ENCODE measurements around the gene CABP4.
A peak's percentile ranks its signal among the peaks of the same experiment; 100 is the strongest.

The CABP4 gene

GRCh38 chr11:67455054-67455453 lies at the start of gene CABP4:
Gene CABP4, plus strand, starts transcription at chr11:67455354. Its CDS starts 70 bp downstream, at chr11:67455424.
- no peak for DNase-seq

DNA sequence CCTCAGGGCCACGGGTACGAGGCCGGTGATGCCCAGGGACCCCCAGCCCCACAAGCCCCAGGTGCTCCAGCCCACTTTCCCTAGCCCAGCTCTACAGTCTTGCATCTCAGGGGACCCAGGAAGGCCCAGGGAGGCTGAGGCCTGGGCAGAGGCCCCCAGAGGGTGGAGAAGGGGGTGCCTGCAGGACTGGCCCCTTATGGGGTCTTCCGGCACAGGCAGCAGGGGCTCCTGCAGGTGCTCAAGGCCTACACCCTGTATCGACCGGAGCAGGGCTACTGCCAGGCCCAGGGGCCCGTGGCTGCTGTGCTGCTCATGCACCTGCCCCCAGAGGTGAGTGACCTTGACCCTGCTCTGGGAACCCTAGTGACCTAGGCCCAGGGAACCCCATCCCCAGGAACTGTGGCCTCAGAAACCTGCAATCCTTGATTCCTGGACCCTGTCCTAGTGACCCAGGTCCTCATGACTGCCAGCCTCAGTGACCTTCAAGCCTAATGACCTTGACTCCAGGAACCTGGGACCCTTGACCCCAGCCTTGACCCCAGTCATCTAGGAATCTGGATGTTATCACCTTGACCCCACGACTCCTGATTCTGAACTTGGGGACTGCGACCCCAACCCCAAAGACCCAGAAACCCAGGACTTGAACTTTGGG lies 49.3 kb upstream of the CABP4 start:
- DNase-seq = no peak

- DNase-seq = no peak
Observed at GRCh38 chr11:67406420-67406968, 48.7 kb upstream of the CABP4 start.

- DNase-seq = no peak
Observed at GRCh38 chr11:67406969-67407687, 48.0 kb upstream of the CABP4 start.

DNA sequence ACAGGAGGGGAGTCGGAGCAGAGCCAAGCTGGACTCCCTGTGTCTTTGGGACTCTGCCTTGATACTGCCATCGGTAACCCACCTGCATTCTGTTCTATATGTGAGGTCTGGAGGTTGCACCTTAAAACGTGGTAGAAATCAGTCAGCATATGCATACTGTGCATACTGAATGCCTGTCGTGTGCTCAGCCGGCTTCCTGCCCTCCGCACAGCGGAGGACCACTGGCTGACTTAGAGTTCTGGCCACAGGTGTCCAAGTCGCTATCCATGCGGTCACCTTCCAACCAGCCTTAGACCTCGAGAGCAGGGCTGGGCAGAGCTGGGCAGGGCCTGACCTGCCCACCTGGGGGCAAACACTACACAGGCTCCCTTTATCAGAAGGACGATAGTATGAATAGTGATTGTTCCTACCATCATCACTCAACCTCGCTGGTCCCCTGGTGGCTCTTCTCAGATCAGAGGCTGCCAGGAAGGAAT lies 47.4 kb upstream of the CABP4 start:
- no peak for DNase-seq

DNA sequence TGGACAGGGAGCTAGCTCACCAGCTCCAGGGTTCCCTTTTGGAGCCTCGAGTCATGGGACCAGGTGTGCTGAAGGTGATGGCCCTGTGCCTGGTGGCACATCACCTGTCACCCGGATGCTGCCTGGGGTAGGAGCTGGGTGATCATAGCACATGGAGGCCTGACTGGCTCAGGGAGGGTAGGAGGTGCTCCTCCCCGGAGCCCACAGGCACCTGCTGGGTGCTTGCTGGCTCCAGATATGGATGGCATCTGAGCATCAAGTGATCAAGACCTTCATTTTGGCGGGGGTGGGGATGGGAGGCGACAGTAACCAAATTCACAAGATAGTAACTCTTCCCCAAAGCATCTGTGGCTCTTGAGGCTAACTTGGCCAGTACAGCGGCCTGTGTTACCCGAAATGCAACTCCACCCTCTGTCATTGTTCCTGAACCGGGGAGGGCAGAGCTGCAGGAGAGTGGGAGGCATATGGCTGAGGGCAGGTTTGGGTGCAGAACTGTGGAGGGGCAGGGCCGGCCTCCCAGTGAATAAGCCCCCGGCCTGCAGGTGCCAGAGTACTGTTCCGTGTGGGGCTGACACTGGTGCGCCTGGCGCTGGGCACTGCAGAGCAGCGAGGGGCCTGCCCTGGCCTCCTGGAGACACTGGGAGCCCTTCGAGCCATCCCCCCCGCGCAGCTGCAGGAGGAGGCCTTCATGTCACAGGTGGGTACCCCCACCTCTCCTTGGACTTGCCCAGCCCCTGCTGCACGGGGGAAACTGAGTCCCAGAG lies 46.5 kb upstream of the CABP4 start:
- DNase-seq = no peak

GRCh38 chr11:67409261-67409666 lies 45.9 kb upstream of the CABP4 start:
- no peak for DNase-seq

GRCh38 chr11:67409781-67410368 lies 45.3 kb upstream of the CABP4 start:
- DNase-seq = peak in 1 of 2 experiments; percentile 40

DNA sequence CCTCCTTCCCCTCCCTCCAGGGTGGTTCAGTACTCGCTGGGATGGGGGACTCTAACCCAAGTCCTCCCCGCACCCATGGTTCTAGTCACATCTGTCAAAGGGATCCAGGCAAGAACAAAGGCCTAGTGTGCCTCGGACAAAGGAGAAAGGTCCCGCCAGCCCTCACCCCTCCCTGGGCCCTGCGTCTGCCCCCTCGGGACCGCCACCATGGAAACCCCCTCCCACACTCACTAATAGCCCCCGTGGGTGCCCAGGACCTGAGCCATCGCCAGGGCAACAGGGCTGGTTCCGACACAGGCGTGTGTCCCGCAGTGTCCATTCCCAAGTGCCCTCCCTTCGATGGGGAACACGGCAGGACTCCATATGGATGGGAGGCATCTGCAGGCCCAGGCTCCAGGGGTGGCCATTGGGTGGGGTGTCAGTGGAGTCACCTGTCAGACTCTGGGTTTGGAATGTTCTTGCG lies 44.8 kb upstream of the CABP4 start:
- DNase-seq = no peak

GRCh38 chr11:67410984-67411784 lies 44.0 kb upstream of the CABP4 start:
- no peak for DNase-seq

GRCh38 chr11:67411785-67412152 lies 43.4 kb upstream of the CABP4 start:
- no peak for DNase-seq

GRCh38 chr11:67412495-67413179 lies 42.5 kb upstream of the CABP4 start:
- no peak for DNase-seq

DNA sequence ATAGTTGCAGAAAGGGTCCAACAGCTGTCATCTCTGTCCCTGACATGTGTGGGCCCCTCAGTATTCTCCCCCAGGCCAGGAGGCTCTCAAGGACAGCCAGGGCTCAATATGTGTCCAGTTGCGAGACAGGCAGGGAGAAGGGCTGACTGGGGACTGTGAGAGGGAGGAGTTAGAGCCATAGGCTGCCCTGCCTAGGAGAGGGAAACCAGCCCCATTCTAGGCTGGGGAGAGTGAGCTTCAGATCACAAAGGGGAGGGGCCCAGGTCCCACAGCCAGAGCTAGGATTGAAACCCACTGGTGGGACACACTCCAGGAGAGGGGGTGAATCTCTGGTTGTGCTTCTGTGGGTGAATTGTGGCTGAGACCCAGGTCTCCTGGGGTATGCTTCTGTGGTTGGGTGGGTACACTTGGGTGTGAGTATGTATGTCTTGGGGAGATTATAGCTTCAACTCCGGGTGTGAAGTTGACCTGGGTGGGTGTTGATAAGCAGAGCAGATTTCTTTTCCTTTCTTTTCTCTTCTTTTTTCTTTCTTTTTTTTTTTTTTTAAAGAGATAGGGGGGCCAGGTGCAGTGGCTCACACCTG lies 41.8 kb upstream of the CABP4 start:
- DNase-seq = no peak

GRCh38 chr11:67415501-67416304 lies 39.5 kb upstream of the CABP4 start, which contains the start of gene CARNS1:
Gene CARNS1, plus strand, starts transcription at chr11:67415678. Its CDS starts 522 bp downstream, at chr11:67416200.
- no peak for DNase-seq

- DNase-seq = no peak
Observed at GRCh38 chr11:67416416-67417335, 38.5 kb upstream of the CABP4 start.

GRCh38 chr11:67417425-67417824 lies 37.7 kb upstream of the CABP4 start:
- no peak for DNase-seq

DNA sequence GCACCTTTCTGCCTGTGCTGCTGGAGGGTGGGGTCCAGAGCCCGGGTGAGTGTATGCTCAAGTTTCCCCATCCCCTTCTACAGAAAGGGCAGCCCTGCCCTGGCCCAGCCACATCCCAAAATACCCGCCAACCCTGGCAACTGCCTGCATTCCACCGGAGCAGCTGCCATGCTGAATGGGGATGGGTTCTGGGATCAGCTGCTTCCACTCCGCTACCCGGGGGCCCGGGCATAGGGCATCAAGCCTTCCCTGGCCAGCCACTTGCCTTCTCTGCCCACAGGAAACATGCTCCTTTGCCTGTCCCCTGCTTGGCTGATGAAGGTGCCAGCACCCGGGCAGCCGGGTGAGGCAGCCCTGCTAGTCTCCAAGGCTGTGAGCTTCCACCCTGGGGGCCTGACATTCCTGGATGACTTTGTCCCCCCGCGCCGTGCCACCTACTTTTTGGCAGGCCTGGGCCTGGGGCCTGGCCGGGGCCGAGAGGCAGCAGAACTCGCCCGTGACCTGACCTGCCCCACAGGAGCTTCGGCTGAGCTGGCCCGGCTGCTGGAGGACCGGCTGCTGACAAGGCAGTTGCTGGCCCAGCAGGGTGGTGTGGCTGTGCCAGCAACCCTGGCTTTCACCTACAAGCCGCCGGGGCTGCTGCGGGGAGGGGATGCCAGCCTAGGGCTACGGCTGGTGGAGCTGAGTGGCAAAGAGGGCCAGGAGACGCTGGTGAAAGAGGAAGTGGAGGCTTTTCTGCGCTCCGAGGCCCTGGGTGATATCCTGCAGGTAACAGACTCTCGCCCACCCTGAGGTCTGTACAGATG lies 36.5 kb upstream of the CABP4 start:
- DNase-seq = no peak

All from NCI-H187 (cell line).